HepG2 (cell line): ENCODE results near the gene ARFGAP3. TPM values are rescaled to one million over a fixed set of nuclear protein-coding genes. Genes with fewer than 3 reads are reported as not detected.

Source experiments
- ARID2 ChIP-seq: sonication (generic); formaldehyde crosslinking; IDR thresholded peaks from 2 replicates; pipeline ENCODE4 v1.8.1; 2022; ENCODE audit warnings: mild to moderate bottlenecking, missing genetic modification reagents, borderline replicate concordance
- ATF7-NPFF ChIP-seq: sonication (generic); formaldehyde crosslinking; IDR thresholded peaks from 2 replicates; pipeline ENCODE4 v1.8.1; 2023; ENCODE audit warnings: mild to moderate bottlenecking, low read depth, missing genetic modification reagents, moderate library complexity
- BATF2 ChIP-seq: sonication (generic); formaldehyde crosslinking; IDR thresholded peaks from 2 replicates; pipeline ENCODE4 v1.8.0; 2022; ENCODE audit warnings: mild to moderate bottlenecking, missing genetic modification reagents, moderate library complexity
- CBX1 ChIP-seq: IDR thresholded peaks from one replicate; pipeline ENCODE4 v1.6.1; 2016; ENCODE audit warnings: antibody characterized with exemption, low read depth
- CEBPB ChIP-seq: IDR thresholded peaks from 2 replicates; pipeline ENCODE4 v1.6.1; 2011; ENCODE audit warnings: low read depth, low read length, improper control_type of control experiment, borderline replicate concordance
- ETV5 ChIP-seq: IDR thresholded peaks from 2 replicates; pipeline ENCODE4 v1.6.1; 2018; ENCODE audit warnings: missing biosample characterization, missing genetic modification reagents, inconsistent platforms, borderline replicate concordance
- IKZF1 ChIP-seq: fragments of 450-650 bp; IDR thresholded peaks from 2 replicates; pipeline ENCODE4 v1.7.1; 2016
- IRF1 ChIP-seq: sonication (generic); formaldehyde crosslinking; IDR thresholded peaks from 2 replicates; pipeline ENCODE4 v1.4.0; 2020; ENCODE audit warnings: low read depth, mild to moderate bottlenecking, missing genetic modification reagents
- NFIB ChIP-seq: sonication (generic); formaldehyde crosslinking; IDR thresholded peaks from 2 replicates; pipeline ENCODE4 v1.9.0; 2021; ENCODE audit warnings: missing genetic modification reagents, mild to moderate bottlenecking, borderline replicate concordance
- POLR2AphosphoS5 ChIP-seq: IDR thresholded peaks from 2 replicates; pipeline ENCODE4 v1.6.1; 2012; ENCODE audit warnings: low read depth, low read length
- TBL1XR1 ChIP-seq: fragments of 150-350 bp; IDR thresholded peaks from 2 replicates; pipeline ENCODE4 v1.6.1; 2014; ENCODE audit warnings: borderline replicate concordance, low read length; ENCODE audit not compliant: partially characterized antibody
- USF2 ChIP-seq, 2 experiments: sonication (generic) in 1 of 2; formaldehyde crosslinking in 1 of 2; IDR thresholded peaks; 2 replicates each; pipeline versions ENCODE4 v1.5.1 to v1.6.1; 2011 to 2020; ENCODE audit warnings: borderline replicate concordance in 1 of 2, low read depth in 1 of 2, low read length in 1 of 2, mild to moderate bottlenecking in 1 of 2, missing genetic modification reagents in 1 of 2, moderate library complexity in 1 of 2
- ZBTB14 ChIP-seq: sonication (generic); formaldehyde crosslinking; IDR thresholded peaks from 2 replicates; pipeline ENCODE4 v1.4.0; 2020; ENCODE audit warnings: missing genetic modification reagents
- ZNF510 ChIP-seq: sonication (generic); formaldehyde crosslinking; IDR thresholded peaks from 2 replicates; pipeline ENCODE4 v1.4.0; 2020; ENCODE audit warnings: low read depth, mild to moderate bottlenecking, missing genetic modification reagents
- ZNF687 ChIP-seq: sonication (generic); formaldehyde crosslinking; IDR thresholded peaks from 2 replicates; pipeline ENCODE4 v1.5.1; 2020; ENCODE audit warnings: mild to moderate bottlenecking, missing genetic modification reagents, moderate library complexity
- ZNF703 ChIP-seq: sonication (generic); formaldehyde crosslinking; IDR thresholded peaks from 2 replicates; pipeline ENCODE4 v1.5.1; 2020; ENCODE audit warnings: missing genetic modification reagents, mild to moderate bottlenecking, moderate library complexity, borderline replicate concordance
- ZNF776 ChIP-seq: sonication (generic); formaldehyde crosslinking; IDR thresholded peaks from 2 replicates; pipeline ENCODE4 v1.4.0; 2020; ENCODE audit warnings: mild to moderate bottlenecking, missing genetic modification reagents
- ZSCAN25 ChIP-seq: sonication (generic); formaldehyde crosslinking; IDR thresholded peaks from 2 replicates; pipeline ENCODE4 v1.8.0; 2022; ENCODE audit warnings: mild to moderate bottlenecking, missing genetic modification reagents
- polyA plus RNA-seq, 8 experiments: library from polyadenylated mRNA; depleted of rRNA in 3 of 8; stranded (reverse) in 7 of 8; unstranded in 1 of 8; fragments of >200 nt; fragmentation: Illumina TruSeq in 4 of 8; extraction: Trizol in 4 of 8; gene quantifications; 2 replicates each; pipeline versions ENCODE4 v1.2.1 to v1.2.3, GENCODE V29; 2011 to 2016; ENCODE audit warnings: low read depth in 4 of 8, missing spikeins in 1 of 8, mixed read lengths in 1 of 8; ENCODE audit not compliant: insufficient read depth in 1 of 8
- total RNA-seq, 5 experiments: library from RNA; depleted of rRNA; stranded (reverse); fragments of >200 nt; fragmentation: Illumina TruSeq; extraction: Trizol; gene quantifications; 2 replicates each; pipeline ENCODE4 v1.2.3, GENCODE V29; 2016; ENCODE audit warnings: low read depth in 1 of 5

The ARFGAP3 gene
- total and polyA plus RNA-seq, 2 of the 13 experiments (the other 11 are each of a cell fraction or from before 2014, with no cell fraction given): 41.7 to 61.6 TPM

GRCh38 chr22:42800451-42801251 is 56.4 kb downstream of the ARFGAP3 start (continued):
- TF ChIP-seq USF2 (IDR thresholded peaks at IDR 0.05; ENCODE audit: low read depth, low read length): no peak
- TF ChIP-seq USF2 (CRISPR knock-in tag; IDR thresholded peaks at IDR 0.05; ENCODE audit: borderline replicate concordance): no peak; the same call in 1 of the 2 replicates
- TF ChIP-seq TBL1XR1: peak; percentile 66
- TF ChIP-seq IRF1 (CRISPR knock-in tag): 0 out of 2 replicates have a peak, but pooled peaks have one; percentile 55
- TF ChIP-seq ZNF510 (CRISPR knock-in tag): peak; percentile 79; the same call in 1 of the 2 replicates
- no peak for TF ChIP-seq NFIB
- no peak for TF ChIP-seq IKZF1
- peak; percentile 94 for TF ChIP-seq ZNF687
- TF ChIP-seq ATF7-NPFF (CRISPR knock-in tag): no peak
- no peak for TF ChIP-seq ZNF776 (CRISPR knock-in tag)
- peak; percentile 60; the same call in 1 of the 2 replicates for TF ChIP-seq ZSCAN25 (CRISPR knock-in tag)
- peak; percentile 95 for TF ChIP-seq ETV5 (CRISPR knock-in tag)
- TF ChIP-seq CBX1: peak; percentile 78
- no peak for TF ChIP-seq ZBTB14
- no peak for TF ChIP-seq ZNF703 (CRISPR knock-in tag)
- TF ChIP-seq CEBPB: peak; percentile 89; the same call in 1 of the 2 replicates
- TF ChIP-seq POLR2AphosphoS5: 0 out of 2 replicates have a peak, but pooled peaks have one; percentile 27
- no peak for TF ChIP-seq ARID2 (CRISPR knock-in tag)
- TF ChIP-seq BATF2: peak; percentile 44; the same call in 1 of the 2 replicates
